ENCODE results near the gene ZNF613.

ZNF613 gene

GRCh38 chr19:51919606-51920005, 7.7 kb upstream of the ZNF613 start:
- TF ChIP-seq CTCF (IDR thresholded peaks at IDR 0.05; ENCODE audit: extremely low read depth, missing control alignments): no peak
- DNase-seq (ENCODE audit: low spot score): no peak

- TF ChIP-seq CTCF (IDR thresholded peaks at IDR 0.05; ENCODE audit: extremely low read depth, missing control alignments): no peak
- DNase-seq (ENCODE audit: low spot score): no peak
Observed at GRCh38 chr19:51921949-51922348, 5.3 kb upstream of the ZNF613 start.

- no peak for DNase-seq (ENCODE audit: low spot score)
- no peak for TF ChIP-seq CTCF (IDR thresholded peaks at IDR 0.05; ENCODE audit: extremely low read depth, missing control alignments)
Observed at GRCh38 chr19:51926426-51926783, 867 bp upstream of the ZNF613 start.

- DNase-seq (ENCODE audit: low spot score): no peak
- TF ChIP-seq CTCF (IDR thresholded peaks at IDR 0.05; ENCODE audit: extremely low read depth, missing control alignments): no peak
Observed at GRCh38 chr19:51927859-51928258, 587 bp downstream of the ZNF613 start.

- no peak for TF ChIP-seq CTCF (IDR thresholded peaks at IDR 0.05; ENCODE audit: extremely low read depth, missing control alignments)
- no peak for DNase-seq (ENCODE audit: low spot score)
Observed at GRCh38 chr19:51931921-51932320, 4.6 kb downstream of the ZNF613 start.

GRCh38 chr19:51938936-51939335, 11.7 kb downstream of the ZNF613 start:
- DNase-seq (ENCODE audit: low spot score): no peak
- no peak for TF ChIP-seq CTCF (IDR thresholded peaks at IDR 0.05; ENCODE audit: extremely low read depth, missing control alignments)

GRCh38 chr19:51944798-51945552, 17.7 kb downstream of the ZNF613 start:
- no peak for TF ChIP-seq CTCF (IDR thresholded peaks at IDR 0.05; ENCODE audit: extremely low read depth, missing control alignments)
- no peak for DNase-seq (ENCODE audit: low spot score)

Data from GM20000 (cell line).